ENCODE results near the gene TRIM10.
"Not testable (repeated sequence)": the region's sequence is repeated elsewhere in the genome, so short reads cannot be mapped to it uniquely, and the experiment has no call there.

The TRIM10 gene

DNA sequence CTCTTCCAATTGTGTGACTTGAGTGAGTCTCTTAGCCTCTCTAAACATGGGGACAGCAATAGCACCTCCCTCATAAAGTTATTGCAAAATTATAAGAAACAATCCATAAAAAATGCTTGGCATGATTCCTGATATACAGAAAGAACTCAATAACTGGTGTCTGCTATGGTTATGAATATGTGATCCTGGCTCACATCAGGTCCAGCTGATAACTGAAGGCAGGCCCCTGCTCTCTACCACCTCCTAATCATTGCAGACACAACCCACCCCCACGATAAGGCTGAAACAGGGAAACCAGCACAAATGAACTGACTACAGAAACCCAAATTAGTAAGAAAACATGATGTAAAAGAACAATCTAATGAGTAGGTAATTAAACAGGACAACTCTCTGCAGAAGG lies 7.7 kb upstream of the TRIM10 start:
- no peak for TF ChIP-seq Cebpa-rat (IDR thresholded peaks at IDR 0.05)
- Histone ChIP-seq H3K9ac (no peak overlapping the region), H3K36me3 (no peaks in the 10 kb centered on the region), H3K4me1 (peaks cover 0 to under 1% (median 0%) of the 10 kb centered on the region in 10 experiments; a peak in 1 of 20 replicates), H3K4me3 (no peak overlapping the region), H4K20me1 (no peaks in the 10 kb centered on the region; a peak in 1 of 22 replicates), H3K27me3 (peaks cover 12 to 26% (median 21%) of the 10 kb centered on the region in 11 experiments), H3K9me3 (replicated peaks in 1 of 11) (no peaks in the 10 kb centered on the region), H3K4me2 (no peak overlapping the region), H3K27ac (no peak overlapping the region)

DNA sequence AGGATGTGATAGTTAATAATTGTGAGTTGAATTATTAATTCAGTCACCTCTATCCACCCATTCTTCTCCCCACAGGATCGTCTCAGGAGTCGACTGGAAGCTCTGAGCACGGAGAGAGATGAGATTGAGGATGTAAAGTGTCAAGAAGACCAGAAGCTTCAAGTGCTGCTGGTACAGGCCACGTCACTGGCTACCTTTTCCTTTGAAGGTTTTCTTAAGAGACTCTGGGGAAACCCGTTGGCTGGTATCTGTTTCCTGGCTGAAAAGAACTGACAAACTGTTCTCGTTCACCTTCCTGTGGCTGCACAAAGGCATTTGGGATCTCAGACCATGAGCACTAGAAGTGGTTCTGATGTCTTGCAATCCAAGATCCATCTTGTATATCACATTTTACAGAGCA lies 6.1 kb upstream of the TRIM10 start:
- peaks cover 0 to 10% (median 8%) of the 10 kb centered on the region in 10 experiments; a peak in 15 of 20 replicates for H3K4me1 ChIP-seq
- no peak overlapping the region for H3K9ac ChIP-seq
- no peaks in the 10 kb centered on the region; a peak in 1 of 22 replicates for H4K20me1 ChIP-seq
- H3K4me3 ChIP-seq, result no peak overlapping the region
- no peak overlapping the region for H3K27ac ChIP-seq
- H3K9me3 ChIP-seq (replicated peaks in 1 of 11), result no peaks in the 10 kb centered on the region
- no peak for TF ChIP-seq Cebpa-rat (IDR thresholded peaks at IDR 0.05)
- H3K36me3 ChIP-seq, result no peaks in the 10 kb centered on the region
- no peak overlapping the region for H3K4me2 ChIP-seq
- H3K27me3 ChIP-seq, result peaks cover 9 to 18% (median 17%) of the 10 kb centered on the region in 11 experiments

DNA sequence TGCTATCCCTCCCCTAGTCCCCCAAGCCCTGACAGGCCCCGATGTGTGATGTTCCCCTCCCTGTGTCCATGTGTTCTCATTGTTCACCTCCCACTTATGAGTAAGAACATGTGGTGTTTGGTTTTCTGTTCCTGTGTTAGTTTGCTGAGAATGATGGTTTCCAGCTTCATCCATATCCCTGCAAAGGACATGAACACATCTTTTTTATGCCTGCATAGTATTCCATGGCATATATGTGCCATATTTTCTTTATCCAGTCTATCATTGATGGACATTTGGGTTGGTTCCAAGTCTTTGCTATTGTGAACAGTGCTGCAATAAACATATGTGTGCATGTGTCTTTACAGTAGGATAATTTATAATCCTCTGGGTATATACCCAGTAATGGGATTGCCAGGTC lies 4.2 kb upstream of the TRIM10 start:
- H3K4me3 ChIP-seq; H3K36me3 ChIP-seq; H3K27me3 ChIP-seq; H3K9ac ChIP-seq; H3K9me3 ChIP-seq (replicated peaks in 1 of 11); H3K4me2 ChIP-seq; H3K27ac ChIP-seq; H4K20me1 ChIP-seq: not testable (repeated sequence)
- H3K4me1 ChIP-seq, result peaks cover 0 to 10% (median 8%) of the 10 kb centered on the region in 10 experiments; a peak in 15 of 20 replicates

DNA sequence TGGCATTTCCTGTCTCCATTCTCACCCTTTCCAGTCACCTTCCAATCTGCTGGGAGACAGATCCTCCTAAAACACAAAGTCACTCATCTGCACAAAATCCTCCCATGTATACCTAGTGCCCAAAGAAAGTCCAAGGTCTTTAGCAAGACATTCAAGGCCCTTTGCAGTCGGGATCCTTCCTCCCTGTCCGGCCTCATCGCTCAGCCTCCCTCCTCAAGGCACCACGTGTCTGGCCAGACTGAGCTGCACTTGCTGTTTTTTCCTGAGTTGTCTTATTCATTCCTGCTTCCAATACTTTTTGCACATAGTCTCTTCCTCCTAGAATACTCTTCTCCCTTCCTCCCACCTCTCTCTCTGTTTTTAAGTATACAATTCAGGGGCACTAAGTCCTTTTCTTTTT lies 3.7 kb upstream of the TRIM10 start:
- Histone ChIP-seq H3K4me2 (no peak overlapping the region), H3K27ac (no peak overlapping the region), H3K9ac (no peak overlapping the region), H4K20me1 (no peaks in the 10 kb centered on the region), H3K27me3 (no peaks in the 10 kb centered on the region), H3K36me3 (no peaks in the 10 kb centered on the region), H3K4me1 (peaks cover 0 to 10% (median 8%) of the 10 kb centered on the region in 10 experiments; a peak in 15 of 20 replicates), H3K9me3 (replicated peaks in 1 of 11) (no peaks in the 10 kb centered on the region), H3K4me3 (no peak overlapping the region)
- no peak for TF ChIP-seq Cebpa-rat (IDR thresholded peaks at IDR 0.05)

DNA sequence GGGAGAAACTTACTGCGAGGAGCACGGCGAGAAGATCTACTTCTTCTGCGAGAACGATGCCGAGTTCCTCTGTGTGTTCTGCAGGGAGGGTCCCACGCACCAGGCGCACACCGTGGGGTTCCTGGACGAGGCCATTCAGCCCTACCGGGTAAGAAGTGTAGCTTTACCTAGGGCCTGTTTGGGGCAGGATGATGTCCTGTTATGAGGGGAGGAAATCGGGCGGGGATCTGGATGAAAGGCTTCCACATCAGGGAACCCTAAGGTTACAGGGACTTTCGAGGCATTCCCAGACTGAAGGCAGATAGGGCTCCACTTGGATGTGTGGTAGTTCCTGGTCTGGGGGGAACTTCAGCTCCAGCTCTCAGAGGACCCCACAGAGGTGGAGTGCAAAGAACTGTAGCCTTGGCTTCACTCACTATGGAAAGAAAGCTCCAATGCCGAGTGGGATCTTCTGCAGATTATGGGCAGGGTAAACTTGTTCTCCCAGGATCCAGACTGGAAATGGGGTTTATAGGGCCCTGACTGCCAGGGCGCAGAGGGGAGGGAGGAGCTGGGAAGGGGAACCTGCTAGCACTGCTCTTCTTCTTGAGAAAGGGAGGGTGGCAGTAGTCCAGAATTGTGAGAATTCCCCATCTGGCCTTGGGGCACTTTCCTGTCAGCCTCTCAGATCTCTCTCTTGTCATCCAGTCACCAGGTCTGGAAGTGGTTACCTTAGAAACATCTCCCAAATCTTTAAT lies 3.1 kb upstream of the TRIM10 start:
- Histone ChIP-seq H3K27ac (no peak overlapping the region), H3K36me3 (no peaks in the 10 kb centered on the region), H3K4me2 (0 out of 22 replicates have a peak overlapping the region, but pooled peaks of 1 of the 11 experiments have one; percentile 22), H3K4me1 (peaks cover 0 to 10% (median 8%) of the 10 kb centered on the region in 10 experiments; a peak in 15 of 20 replicates), H4K20me1 (no peaks in the 10 kb centered on the region), H3K9me3 (replicated peaks in 1 of 11) (no peaks in the 10 kb centered on the region), H3K4me3 (no peak overlapping the region), H3K9ac (no peak overlapping the region), H3K27me3 (no peaks in the 10 kb centered on the region)
- no peak for TF ChIP-seq Cebpa-rat (IDR thresholded peaks at IDR 0.05)

DNA sequence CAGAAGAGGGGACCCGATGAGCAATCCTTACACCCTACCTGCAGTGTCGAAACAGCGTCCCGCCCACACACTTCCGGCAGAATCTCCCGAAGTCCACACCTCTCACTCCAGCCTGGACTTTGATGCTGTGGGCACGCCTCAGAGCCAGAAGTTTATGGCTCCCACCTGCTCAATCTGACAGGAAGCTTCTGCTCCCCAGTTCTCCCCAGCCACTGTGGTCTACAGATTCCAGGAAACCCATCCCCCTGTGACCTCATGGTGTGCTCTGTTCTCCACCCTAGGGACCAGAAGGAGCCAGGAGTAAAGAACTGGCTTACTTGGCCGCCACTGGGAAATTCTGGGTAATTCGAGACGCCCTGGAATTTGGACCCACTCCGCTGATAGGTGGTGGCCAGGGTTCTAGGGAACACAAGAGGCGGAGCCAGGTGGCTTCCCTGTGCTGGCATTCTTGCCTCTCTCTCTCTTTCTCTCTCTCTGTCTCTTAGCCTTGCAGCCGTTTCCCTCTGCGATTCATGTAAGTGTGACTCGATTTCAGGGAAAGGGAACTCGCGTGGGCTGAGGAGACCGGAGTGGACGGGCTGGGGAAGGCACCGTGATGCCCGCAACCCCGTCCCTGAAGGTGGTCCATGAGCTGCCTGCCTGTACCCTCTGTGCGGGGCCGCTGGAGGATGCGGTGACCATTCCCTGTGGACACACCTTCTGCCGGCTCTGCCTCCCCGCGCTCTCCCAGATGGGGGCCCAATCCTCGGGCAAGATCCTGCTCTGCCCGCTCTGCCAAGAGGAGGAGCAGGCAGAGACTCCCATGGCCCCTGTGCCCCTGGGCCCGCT lies 2.3 kb upstream of the TRIM10 start, which contains the start of gene TRIM15:
Gene TRIM15, plus strand, starts transcription at position 457 of the 828 bp plus-strand sequence. Its CDS starts 139 bp downstream, at position 596.
- Histone ChIP-seq H3K9ac (no peak within 1 kb of the TSS), H3K4me3 (no peak within 1 kb of the TSS), H3K27me3 (no peaks in the 10 kb centered on the region), H3K27ac (no peak within 1 kb of the TSS), H3K4me2 (peak within 1 kb of the TSS in 10 of 11 experiments; percentile 8 to 46 (median 32); a peak in 15 of 22 replicates), H3K4me1 (peaks cover 2 to 13% (median 8%) of the 10 kb centered on the region in 10 experiments; a peak in 18 of 20 replicates), H4K20me1 (no peaks in the 10 kb centered on the region), H3K9me3 (replicated peaks in 1 of 11) (no peaks in the 10 kb centered on the region), H3K36me3 (no peaks in the 10 kb centered on the region)
- TF ChIP-seq Cebpa-rat (IDR thresholded peaks at IDR 0.05), result no peak

DNA sequence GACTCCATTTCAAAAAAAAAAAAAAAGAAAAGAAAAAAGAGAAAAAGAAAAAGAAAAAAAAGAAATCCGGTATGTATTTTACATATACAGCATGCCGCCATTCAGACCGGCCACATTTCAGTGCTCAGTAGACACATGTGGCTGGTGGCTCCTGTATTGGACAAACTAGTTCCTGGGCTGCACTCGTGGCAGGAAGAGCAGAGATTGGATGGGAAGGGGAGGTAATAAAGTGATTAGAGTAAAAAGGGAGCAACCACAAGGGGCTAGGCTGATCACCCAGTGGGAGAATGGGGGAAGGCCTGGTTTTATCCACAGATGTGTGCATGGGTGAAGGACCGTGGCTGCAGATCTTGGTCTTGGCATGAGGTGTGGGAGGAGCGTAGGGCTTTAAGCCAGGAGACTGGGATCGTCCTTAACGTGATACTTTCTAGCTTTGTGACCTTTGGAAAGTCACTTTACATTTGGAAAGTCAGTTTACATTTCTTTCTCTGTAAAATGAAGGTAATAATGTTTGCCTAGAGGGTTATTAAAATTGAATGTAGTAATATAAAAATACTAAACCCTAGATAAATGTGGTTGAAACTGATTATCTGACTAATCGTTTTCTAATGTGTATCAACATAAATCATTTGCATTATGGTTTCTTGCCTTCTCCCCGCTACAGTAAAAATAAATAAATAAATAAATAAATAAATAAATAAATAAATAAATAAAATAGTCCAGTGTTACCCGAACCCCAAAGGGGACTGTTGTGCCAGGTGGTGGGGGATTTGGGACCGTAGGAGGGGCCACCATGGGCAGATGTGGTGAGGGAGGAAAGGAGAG lies 1.5 kb upstream of the TRIM10 start:
- Histone ChIP-seq H3K27ac (no peak overlapping the region), H4K20me1 (no peaks in the 10 kb centered on the region), H3K4me2 (peak overlapping the region in 8 of 11 experiments; percentile 8 to 46 (median 34); a peak in 8 of 22 replicates), H3K4me3 (no peak overlapping the region), H3K27me3 (no peaks in the 10 kb centered on the region), H3K4me1 (peaks cover 6 to 21% (median 10%) of the 10 kb centered on the region in 10 experiments; a peak in 19 of 20 replicates), H3K9me3 (replicated peaks in 1 of 11) (no peaks in the 10 kb centered on the region), H3K9ac (no peak overlapping the region), H3K36me3 (no peaks in the 10 kb centered on the region)
- TF ChIP-seq Cebpa-rat (IDR thresholded peaks at IDR 0.05), result no peak

DNA sequence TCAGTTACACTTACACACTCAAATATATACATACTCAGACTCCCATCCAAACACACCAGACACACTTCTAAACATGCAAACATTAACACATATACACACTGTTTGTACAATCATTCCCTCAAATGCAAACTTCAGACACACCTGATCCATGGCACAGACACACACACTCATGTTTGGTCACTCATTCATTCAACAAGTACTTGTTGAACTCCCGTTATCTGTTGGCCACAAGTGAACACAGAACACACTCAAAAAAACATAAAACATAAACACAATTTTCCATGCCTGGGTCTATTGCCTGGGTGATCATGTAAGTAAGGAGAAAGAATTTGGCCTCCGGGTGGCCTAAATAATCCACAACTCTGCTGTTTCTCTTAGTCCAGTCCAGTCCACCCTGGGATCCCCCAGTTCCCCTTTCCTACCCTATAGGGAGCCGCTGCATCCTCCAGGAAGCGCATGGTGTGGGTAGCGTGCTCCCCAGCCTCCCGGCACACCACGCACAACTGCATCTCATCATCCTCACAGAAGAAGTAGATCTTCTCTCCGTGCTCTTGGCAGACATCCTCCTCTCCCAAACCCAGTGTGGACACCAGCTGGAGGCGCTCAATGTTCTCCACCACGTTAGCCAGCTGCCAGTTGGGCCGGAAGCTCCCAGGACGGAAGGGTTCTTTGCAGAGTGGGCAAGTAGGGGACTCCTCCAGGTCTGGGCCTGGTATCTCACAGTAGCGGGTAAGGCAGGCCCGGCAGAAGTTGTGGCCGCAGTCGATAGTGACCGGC lies 815 bp downstream of the TRIM10 start:
- TF ChIP-seq Cebpa-rat (IDR thresholded peaks at IDR 0.05), result no peak
- Histone ChIP-seq H3K4me3 (no peak overlapping the region), H4K20me1 (no peaks in the 10 kb centered on the region), H3K36me3 (no peaks in the 10 kb centered on the region), H3K4me1 (peaks cover 6 to 22% (median 11%) of the 10 kb centered on the region in 10 experiments; a peak in 19 of 20 replicates), H3K4me2 (no peak overlapping the region), H3K27ac (no peak overlapping the region), H3K9me3 (replicated peaks in 1 of 11) (no peaks in the 10 kb centered on the region), H3K9ac (no peak overlapping the region), H3K27me3 (no peaks in the 10 kb centered on the region)

All from BLaER1 treated with 17β-estradiol and CSF1 and Interleukin-3, amounts not matched to agents 10 nM and 100 nM (cell line).